GM21423 (cell line): ENCODE measurements around the gene SLC22A31.

Experiments
- ATAC-seq: cut with Tn5 transposase; IDR thresholded peaks from one replicate; pipeline ENCODE4 v1.9.1; 2021; ENCODE audit warnings: mild to moderate bottlenecking, moderate library complexity; ENCODE audit not compliant: unreplicated experiment

Gene SLC22A31

GRCh38 chr16:89179656-89180315 is 20.6 kb downstream of the SLC22A31 start:
- ATAC-seq: no peak

- no peak for ATAC-seq
These were observed 21.2 kb downstream of the SLC22A31 start for GRCh38 chr16:89179148-89179484.

- ATAC-seq: no peak
These were observed 21.7 kb downstream of the SLC22A31 start for GRCh38 chr16:89178453-89179147.

GRCh38 chr16:89177501-89177900 is 22.8 kb downstream of the SLC22A31 start:
- ATAC-seq: no peak

- no peak for ATAC-seq
These were observed 23.6 kb downstream of the SLC22A31 start for GRCh38 chr16:89176717-89177116.

- no peak for ATAC-seq
These were observed 24.1 kb downstream of the SLC22A31 start for GRCh38 chr16:89176147-89176690.

- no peak for ATAC-seq
These were observed 24.8 kb downstream of the SLC22A31 start for GRCh38 chr16:89175280-89176146.

GRCh38 chr16:89174877-89175276 is 25.5 kb downstream of the SLC22A31 start:
- no peak for ATAC-seq

- ATAC-seq: no peak
These were observed 26.1 kb downstream of the SLC22A31 start for GRCh38 chr16:89174055-89174827.

GRCh38 chr16:89173174-89173921 is 27.0 kb downstream of the SLC22A31 start:
- no peak for ATAC-seq

GRCh38 chr16:89172528-89173173 is 27.7 kb downstream of the SLC22A31 start:
- no peak for ATAC-seq

- no peak for ATAC-seq
These were observed 28.2 kb downstream of the SLC22A31 start for GRCh38 chr16:89172171-89172527.

- ATAC-seq: peak; percentile 86
These were observed 28.8 kb downstream of the SLC22A31 start, which contains the start of gene CDH15 for GRCh38 chr16:89171216-89172170. TSS of gene CDH15 (plus strand) at chr16:89171748. CDS start at chr16:89171832, 84 bp downstream.

GRCh38 chr16:89170346-89171215 is 29.8 kb downstream of the SLC22A31 start:
- no peak for ATAC-seq

GRCh38 chr16:89169778-89170177 is 30.6 kb downstream of the SLC22A31 start:
- ATAC-seq: no peak

- ATAC-seq: no peak
These were observed 31.8 kb downstream of the SLC22A31 start for GRCh38 chr16:89168381-89169189.
